Neural progenitor cell (in vitro differentiated cells): Measurements from ENCODE around the gene PTPRK. TPM values are rescaled to one million over a fixed set of nuclear protein-coding genes. Genes with fewer than 3 reads are reported as not detected.

ENCODE experiments used
- DNase-seq: peaks from one replicate; pipeline ENCODE4 v3.0.0-alpha.2; 2016; ENCODE audit warnings: low spot score
- H2AFZ ChIP-seq: fragments of 200-600 bp; sonication (generic); replicated peaks from 2 replicates; pipeline ENCODE4 v1.6.1; 2016; ENCODE audit warnings: antibody characterized with exemption
- H3F3A ChIP-seq: fragments of 200-600 bp; sonication (generic); 2 replicates; pipeline ENCODE4 v1.6.1; 2016; ENCODE audit warnings: antibody characterized with exemption, low read depth
- H3K27ac ChIP-seq: fragments of 200-600 bp; sonication (generic); 2 replicates; pipeline ENCODE4 v1.5.1; 2016; ENCODE audit warnings: mild to moderate bottlenecking
- H3K27me3 ChIP-seq: fragments of 200-600 bp; sonication (generic); 2 replicates; pipeline ENCODE4 v1.6.1; 2016; ENCODE audit warnings: mild to moderate bottlenecking, moderate library complexity
- H3K36me3 ChIP-seq: fragments of 200-600 bp; sonication (generic); 2 replicates; pipeline ENCODE4 v1.5.1; 2016
- H3K4me1 ChIP-seq: fragments of 200-600 bp; sonication (generic); 2 replicates; pipeline ENCODE4 v1.6.1; 2016; ENCODE audit warnings: mixed run types
- H3K4me2 ChIP-seq: fragments of 200-600 bp; sonication (generic); 2 replicates; pipeline ENCODE4 v1.6.1; 2016
- H3K4me3 ChIP-seq: fragments of 200-600 bp; sonication (generic); 2 replicates; pipeline ENCODE4 v1.5.1; 2016
- H3K79me2 ChIP-seq: fragments of 200-600 bp; sonication (generic); 2 replicates; pipeline ENCODE4 v1.6.1; 2016; ENCODE audit warnings: low read depth
- H3K9ac ChIP-seq: fragments of 200-600 bp; sonication (generic); 2 replicates; pipeline ENCODE4 v1.6.1; 2016
- H3K9me3 ChIP-seq: fragments of 200-600 bp; sonication (generic); 2 replicates; pipeline ENCODE4 v1.5.1; 2016; ENCODE audit warnings: low read depth
- H4K20me1 ChIP-seq: fragments of 200-600 bp; sonication (generic); 2 replicates; pipeline ENCODE4 v1.6.1; 2016; ENCODE audit warnings: low read depth
- H3K27ac Mint-ChIP-seq: 3 replicates; pipeline ENCODE4 v1.8.0; 2021; ENCODE audit warnings: mixed read lengths
- H3K27me3 Mint-ChIP-seq: 2 replicates; pipeline ENCODE4 v1.8.0; 2022; ENCODE audit warnings: low read depth, mild to moderate bottlenecking, inconsistent platforms, moderate library complexity, mixed read lengths; ENCODE audit not compliant: insufficient read depth
- H3K36me3 Mint-ChIP-seq: 3 replicates; pipeline ENCODE4 v1.8.0; 2021; ENCODE audit warnings: mixed read lengths
- H3K4me1 Mint-ChIP-seq: 3 replicates; pipeline ENCODE4 v1.8.0; 2021; ENCODE audit warnings: mixed read lengths
- H3K4me3 Mint-ChIP-seq: 3 replicates; pipeline ENCODE4 v1.8.0; 2021; ENCODE audit warnings: mild to moderate bottlenecking, moderate library complexity, mixed read lengths
- H3K9me3 Mint-ChIP-seq: 3 replicates; pipeline ENCODE4 v1.8.0; 2020; ENCODE audit warnings: mixed read lengths
- CTCF ChIP-seq: fragments of 200-600 bp; sonication (generic); IDR thresholded peaks from 2 replicates; pipeline ENCODE4 v1.5.1; 2017; ENCODE audit warnings: antibody characterized with exemption, mild to moderate bottlenecking
- EZH2 ChIP-seq: fragments of 200-600 bp; sonication (generic); IDR thresholded peaks from 2 replicates; pipeline ENCODE4 v1.6.1; 2017; ENCODE audit warnings: antibody characterized with exemption, mild to moderate bottlenecking, moderate library complexity
- EZH2phosphoT487 ChIP-seq: fragments of 200-600 bp; sonication (generic); IDR thresholded peaks from 2 replicates; pipeline ENCODE4 v1.6.1; 2017; ENCODE audit warnings: antibody characterized with exemption
- total RNA-seq: library from RNA; depleted of rRNA; stranded (reverse); fragments of >200 nt; gene quantifications from 2 replicates; pipeline ENCODE4 v1.2.3, GENCODE V29; 2015; ENCODE audit warnings: low replicate concordance

The PTPRK gene
- total RNA-seq, 1 donor from 2014 or later, result 35.0 TPM

- TF ChIP-seq CTCF (no peak), EZH2phosphoT487 (no peak), EZH2 (no peak)
- no peak for DNase-seq
- Histone ChIP-seq H4K20me1 (peaks cover 16% of the 10 kb centered on the region), H3K9me3 (no peaks in the 10 kb centered on the region), H3K79me2 (peaks cover 68% of the 10 kb centered on the region), H3K9ac (no peak overlapping the region), H3K27ac (no peak overlapping the region), H3K4me3 (no peak overlapping the region), H3F3A (peaks cover 9% of the 10 kb centered on the region), H3K4me2 (no peak overlapping the region), H3K27me3 (no peaks in the 10 kb centered on the region), H3K36me3 (no peaks in the 10 kb centered on the region), H2AFZ (no peak overlapping the region), H3K4me1 (peaks cover 31% of the 10 kb centered on the region)
- Mint-ChIP-seq H3K4me3 (no peak overlapping the region), H3K4me1 (peaks cover 21% of the 10 kb centered on the region), H3K9me3 (no peaks in the 10 kb centered on the region), H3K36me3 (peaks cover 2% of the 10 kb centered on the region), H3K27ac (no peak overlapping the region), H3K27me3 (no peaks in the 10 kb centered on the region)
These were observed 21.2 kb downstream of the PTPRK start for GRCh38 chr6:128499079-128499731.

GRCh38 chr6:128498234-128498633 is 22.2 kb downstream of the PTPRK start:
- Histone ChIP-seq H3K4me1 (peaks cover 36% of the 10 kb centered on the region), H2AFZ (no peak overlapping the region), H3K36me3 (no peaks in the 10 kb centered on the region), H3K9ac (no peak overlapping the region), H3K4me3 (no peak overlapping the region), H3K27ac (peak overlapping the region; percentile 44), H4K20me1 (peaks cover 13% of the 10 kb centered on the region), H3K9me3 (no peaks in the 10 kb centered on the region), H3K27me3 (no peaks in the 10 kb centered on the region), H3F3A (peaks cover 14% of the 10 kb centered on the region), H3K79me2 (peaks cover 67% of the 10 kb centered on the region), H3K4me2 (peak overlapping the region; percentile 36)
- peaks cover 5% of the 10 kb centered on the region for H3K36me3 Mint-ChIP-seq
- H3K27ac Mint-ChIP-seq, result no peak overlapping the region
- no peaks in the 10 kb centered on the region for H3K27me3 Mint-ChIP-seq
- DNase-seq, result no peak
- TF ChIP-seq EZH2phosphoT487, result no peak
- no peak for TF ChIP-seq CTCF
- no peak for TF ChIP-seq EZH2
- H3K9me3 Mint-ChIP-seq, result no peaks in the 10 kb centered on the region
- no peak overlapping the region for H3K4me3 Mint-ChIP-seq
- peaks cover 26% of the 10 kb centered on the region for H3K4me1 Mint-ChIP-seq

DNA sequence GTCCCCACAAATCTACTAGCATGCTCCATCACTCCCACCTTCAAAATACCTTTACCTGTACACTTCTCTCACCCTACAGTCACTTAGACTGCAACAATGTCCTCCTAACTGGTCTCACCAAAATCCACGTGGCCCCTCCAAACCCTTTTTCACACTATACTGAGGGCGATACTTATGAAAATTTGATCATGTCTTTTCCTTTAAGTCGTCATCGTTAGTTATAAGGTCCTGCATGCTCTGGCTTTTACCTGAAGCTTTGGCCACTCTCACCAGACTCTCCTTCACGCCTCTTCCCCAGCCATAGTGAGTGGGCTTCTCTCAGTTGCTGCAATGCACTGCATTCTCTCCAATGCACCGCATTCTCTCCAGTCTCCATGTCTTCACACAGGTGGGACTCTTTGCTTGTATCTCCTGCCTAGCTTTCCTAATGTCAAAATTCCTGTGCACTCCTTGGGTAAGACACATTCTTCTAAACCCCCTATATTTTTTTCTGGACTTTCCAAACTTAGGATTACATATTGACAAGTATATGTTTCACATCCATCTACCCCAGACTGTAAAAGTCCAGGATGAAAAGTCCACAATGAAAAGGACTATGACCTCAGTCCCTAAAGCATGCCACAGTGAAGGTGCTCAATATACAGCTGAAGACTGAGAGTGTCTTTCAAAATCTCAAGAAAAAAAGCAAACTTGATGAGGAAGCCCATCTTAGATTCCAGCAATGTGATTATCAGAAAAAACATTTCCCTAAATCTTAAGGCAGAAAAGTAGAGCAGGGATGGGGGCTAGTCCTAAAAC is 24.7 kb downstream of the PTPRK start:
- Histone ChIP-seq H3K4me1 (peaks cover 57% of the 10 kb centered on the region), H3K27me3 (no peaks in the 10 kb centered on the region), H3K27ac (no peak overlapping the region), H3K9ac (no peak overlapping the region), H3K4me2 (no peak overlapping the region), H3K36me3 (no peaks in the 10 kb centered on the region), H3K4me3 (no peak overlapping the region), H2AFZ (no peak overlapping the region), H4K20me1 (peaks cover 23% of the 10 kb centered on the region), H3F3A (peaks cover 14% of the 10 kb centered on the region), H3K9me3 (no peaks in the 10 kb centered on the region), H3K79me2 (peaks cover 65% of the 10 kb centered on the region)
- no peak for DNase-seq
- Mint-ChIP-seq H3K9me3 (no peaks in the 10 kb centered on the region), H3K27ac (no peak overlapping the region), H3K4me3 (no peak overlapping the region), H3K27me3 (no peaks in the 10 kb centered on the region), H3K4me1 (peaks cover 42% of the 10 kb centered on the region), H3K36me3 (peaks cover 5% of the 10 kb centered on the region)
- TF ChIP-seq CTCF (no peak), EZH2 (no peak), EZH2phosphoT487 (no peak)
